Measurements from ENCODE around the gene CD19. TPM values are rescaled to one million over a fixed set of nuclear protein-coding genes. Genes with fewer than 3 reads are reported as not detected.

The CD19 gene
- total and polyA plus RNA-seq, 2 of the 8 experiments (the other 6 are each of a cell fraction or from before 2014, with no cell fraction given): 0.57 to 0.65 TPM

DNA sequence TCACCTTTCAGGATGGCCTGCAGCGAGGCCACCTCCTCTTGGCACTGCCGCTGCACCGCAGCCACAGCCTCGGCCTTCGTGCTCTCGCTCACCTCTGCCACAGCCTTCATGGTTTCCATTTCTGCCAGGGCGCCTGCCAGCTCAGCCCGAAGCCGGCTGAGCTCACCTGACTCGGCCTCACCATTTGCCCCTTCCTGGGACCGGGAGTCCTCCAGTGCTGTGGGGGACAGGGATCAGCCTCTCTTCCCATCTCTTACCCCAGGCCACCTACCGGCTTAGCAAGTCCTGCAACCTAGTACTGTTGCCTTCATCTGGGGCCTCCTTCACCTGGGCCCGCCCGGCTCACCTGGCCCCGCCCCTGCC lies 7.4 kb upstream of the CD19 start (continued):
- TF ChIP-seq, protein P1, sequence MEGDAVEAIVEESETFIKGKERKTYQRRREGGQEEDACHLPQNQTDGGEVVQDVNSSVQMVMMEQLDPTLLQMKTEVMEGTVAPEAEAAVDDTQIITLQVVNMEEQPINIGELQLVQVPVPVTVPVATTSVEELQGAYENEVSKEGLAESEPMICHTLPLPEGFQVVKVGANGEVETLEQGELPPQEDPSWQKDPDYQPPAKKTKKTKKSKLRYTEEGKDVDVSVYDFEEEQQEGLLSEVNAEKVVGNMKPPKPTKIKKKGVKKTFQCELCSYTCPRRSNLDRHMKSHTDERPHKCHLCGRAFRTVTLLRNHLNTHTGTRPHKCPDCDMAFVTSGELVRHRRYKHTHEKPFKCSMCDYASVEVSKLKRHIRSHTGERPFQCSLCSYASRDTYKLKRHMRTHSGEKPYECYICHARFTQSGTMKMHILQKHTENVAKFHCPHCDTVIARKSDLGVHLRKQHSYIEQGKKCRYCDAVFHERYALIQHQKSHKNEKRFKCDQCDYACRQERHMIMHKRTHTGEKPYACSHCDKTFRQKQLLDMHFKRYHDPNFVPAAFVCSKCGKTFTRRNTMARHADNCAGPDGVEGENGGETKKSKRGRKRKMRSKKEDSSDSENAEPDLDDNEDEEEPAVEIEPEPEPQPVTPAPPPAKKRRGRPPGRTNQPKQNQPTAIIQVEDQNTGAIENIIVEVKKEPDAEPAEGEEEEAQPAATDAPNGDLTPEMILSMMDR (IDR thresholded peaks at IDR 0.05; ENCODE audit: control extremely low read depth in 1 of 3, insufficient read depth in 1 of 3, low read depth in 1 of 3, low read length in 3 of 3): peak; percentile 33 to 45 (median 43); a peak in 3 of 4 replicates
- TF ChIP-seq RBBP5 (IDR thresholded peaks at IDR 0.05; ENCODE audit: borderline replicate concordance, low read depth, low read length): 0 out of 2 replicates have a peak, but pooled peaks have one; percentile 44

Data from H1 (cell line).